K562 (cell line): ENCODE measurements around the gene CYB5R4. TPM values are rescaled to one million over a fixed set of nuclear protein-coding genes. Genes with fewer than 3 reads are reported as not detected.
A peak's percentile ranks its signal among the peaks of the same experiment; 100 is the strongest.

Experiments used
- ATAC-seq: fragments of 200-7000 bp; cut with Tn5 transposase; 3 replicates; pipeline ENCODE4 v1.9.1; 2020; ENCODE audit warnings: moderate library complexity
- BruUV-seq: library from RNA; stranded (reverse); fragments of 400-500 nt; replicated peaks from 2 replicates; lab custom pipeline; 2021; lab: Mats Ljungman, UMichigan
- CTCF ChIA-PET: fragments of 300-600 bp; formaldehyde crosslinking; extraction: SDS; loops from one replicate; lab custom pipeline; 2021; ENCODE audit warnings: low intra/inter-chr PET ratio; lab: Yijun Ruan, JAX
- POLR2A ChIA-PET: fragments of 300-600, 350-650 bp; sonication (Branson Sonifier 250); formaldehyde crosslinking; extraction: SDS; loops from one replicate; lab custom pipeline; 2021; ENCODE audit warnings: antibody characterized with exemption, inconsistent platforms; lab: Yijun Ruan, JAX
- DNase-seq, 4 experiments: peaks; one replicate each; pipeline versions ENCODE4 v3.0.0 to v3.0.0-alpha.2; 2011 to 2018; ENCODE audit warnings: low spot score in 3 of 4, mixed read lengths in 3 of 4; ENCODE audit errors: extremely low read depth in 1 of 4
- FAIRE-seq: peaks from 2 replicates; lab custom pipeline; 2011; peaks lifted over from hg19 to GRCh38; lab: Jason Lieb, UNC
- H2AFZ ChIP-seq: 2 replicates; pipeline ENCODE4 v1.6.0; 2011; ENCODE audit warnings: low read depth, low read length, control low read depth, inconsistent platforms
- H3K27ac ChIP-seq: fragments of 200-600 bp; 3 replicates; pipeline ENCODE4 v1.8.0; 2011; ENCODE audit warnings: low read depth, mild to moderate bottlenecking, control low read depth, inconsistent platforms, low read length, moderate library complexity, mixed read lengths; ENCODE audit errors: extremely low read depth
- H3K27me3 ChIP-seq, 2 experiments: fragments of 300-600 bp in 1 of 2; 2 replicates in 1 of 2; 3 replicates in 1 of 2; pipeline versions ENCODE4 v1.6.0 to v1.8.0; 2011; ENCODE audit warnings: inconsistent platforms in 2 of 2, low read length in 2 of 2, mild to moderate bottlenecking in 1 of 2, mixed read lengths in 1 of 2, moderate library complexity in 1 of 2; ENCODE audit not compliant: control insufficient read depth in 2 of 2, insufficient read depth in 2 of 2
- H3K36me3 ChIP-seq: fragments of 300-600 bp; 3 replicates; pipeline ENCODE4 v1.8.0; 2011; ENCODE audit warnings: mild to moderate bottlenecking, low read length, inconsistent platforms; ENCODE audit not compliant: control insufficient read depth, insufficient read depth
- H3K4me1 ChIP-seq, 2 experiments: fragments of 200-600 bp in 1 of 2; replicated peaks in 1 of 2; 2 replicates in 1 of 2; 3 replicates in 1 of 2; pipeline versions ENCODE4 v1.5.1 to v1.8.0; 2011; ENCODE audit warnings: inconsistent platforms in 2 of 2, low read length in 2 of 2, mild to moderate bottlenecking in 1 of 2, mixed read lengths in 1 of 2, moderate library complexity in 1 of 2; ENCODE audit not compliant: control insufficient read depth in 2 of 2, insufficient read depth in 2 of 2
- H3K4me2 ChIP-seq: 2 replicates; pipeline ENCODE4 v1.6.1; 2011; ENCODE audit warnings: low read length, control low read depth, inconsistent platforms, mixed read lengths; ENCODE audit not compliant: insufficient read depth
- H3K4me3 ChIP-seq: fragments of 200-600 bp; sonication (generic), shearing (Covaris generic); 2 replicates; pipeline ENCODE4 v1.5.1; 2016; ENCODE audit warnings: control low read depth, inconsistent platforms
- H3K79me2 ChIP-seq: fragments of 200-600 bp; 3 replicates; pipeline ENCODE4 v1.8.0; 2011; ENCODE audit warnings: low read length, inconsistent platforms; ENCODE audit not compliant: control insufficient read depth, insufficient read depth
- H3K9ac ChIP-seq, 2 experiments: 2 replicates each; pipeline versions ENCODE4 v1.6.0 to v1.6.1; 2011; ENCODE audit warnings: low read depth in 2 of 2, low read length in 2 of 2, control low read depth in 1 of 2, inconsistent platforms in 1 of 2, mild to moderate bottlenecking in 1 of 2, mixed read lengths in 1 of 2; ENCODE audit not compliant: insufficient read depth in 1 of 2
- H3K9me1 ChIP-seq: one replicate; pipeline ENCODE4 v1.6.0; 2011; ENCODE audit warnings: inconsistent platforms, mild to moderate bottlenecking, low read length, moderate library complexity; ENCODE audit not compliant: control insufficient read depth, insufficient read depth
- H3K9me3 ChIP-seq: replicated peaks from 2 replicates; pipeline ENCODE4 v1.5.1; 2011; ENCODE audit warnings: low read depth, low read length, inconsistent platforms; ENCODE audit not compliant: control insufficient read depth, insufficient read depth
- H4K20me1 ChIP-seq: replicated peaks from 2 replicates; pipeline ENCODE4 v1.6.1; 2011; ENCODE audit warnings: low read length, inconsistent platforms, mixed read lengths; ENCODE audit not compliant: control insufficient read depth, insufficient read depth
- CBX3 ChIP-seq, 2 experiments: IDR thresholded peaks; 1 replicate in 1 of 2; 2 replicates in 1 of 2; pipeline ENCODE4 v1.6.1; 2012; ENCODE audit warnings: inconsistent platforms in 2 of 2, low read length in 2 of 2, borderline replicate concordance in 1 of 2, control low read depth in 1 of 2
- ERF ChIP-seq: fragments of 450-650 bp; formaldehyde crosslinking; IDR thresholded peaks from 2 replicates; pipeline ENCODE4 v1.4.0; 2020; ENCODE audit warnings: mild to moderate bottlenecking, mixed read lengths
- MCM7 ChIP-seq, 2 experiments: fragments of 450-650 bp; IDR thresholded peaks; 2 replicates each; pipeline ENCODE4 v1.6.1; 2016 to 2018
- MEF2A ChIP-seq: IDR thresholded peaks from 2 replicates; pipeline ENCODE4 v1.6.1; 2011; ENCODE audit warnings: low read depth, mild to moderate bottlenecking, low read length, moderate library complexity; ENCODE audit not compliant: control insufficient read depth
- TRIM24 ChIP-seq, 2 experiments: fragments of 450-650 bp; IDR thresholded peaks; 2 replicates each; pipeline ENCODE4 v1.6.1; 2016
- TRIM28 ChIP-seq: fragments of 450-650 bp; IDR thresholded peaks from 2 replicates; pipeline ENCODE4 v1.6.1; 2017
- USF1 ChIP-seq: sonication (generic); formaldehyde crosslinking; IDR thresholded peaks from 2 replicates; pipeline ENCODE4 v1.9.0; 2022; ENCODE audit warnings: mild to moderate bottlenecking, missing genetic modification reagents
- ZNF444 ChIP-seq: fragments of 250-450 bp; sonication (Bioruptor Pico); IDR thresholded peaks from 2 replicates; pipeline ENCODE4 v1.4.0; 2020; ENCODE audit warnings: mild to moderate bottlenecking, moderate library complexity
- WGBS: fragments of 100-300 bp; shearing (Covaris generic); methylation state at CpG from one replicate; pipeline ENCODE4 v1.1.6; 2016; ENCODE audit warnings: low coverage, mixed read lengths; ENCODE audit not compliant: insufficient coverage; ENCODE audit errors: missing lambda C conversion rate; 5-methylcytosine and 5-hydroxymethylcytosine counted together
- in situ Hi-C: fragments of 300-500 bp; cut with MboI; formaldehyde crosslinking; loops from 4 replicates; pipeline ENCODE4 v1.15.0; 2018; ENCODE audit warnings: inconsistent platforms, mixed read lengths
- intact Hi-C: fragments of 100-400 bp; cut with micrococcal nuclease; formaldehyde crosslinking; loops from 2 replicates; pipeline ENCODE4 v1.14.2; 2022
- polyA plus RNA-seq, 8 experiments: library from polyadenylated mRNA; depleted of rRNA in 4 of 8; stranded (reverse) in 5 of 8; unstranded in 3 of 8; fragments of >200 nt; fragmentation: Nextera tagmentation in 2 of 8; fragmentation: Illumina TruSeq in 1 of 8; extraction: Ambion mirVana in 2 of 8; extraction: Trizol in 1 of 8; gene quantifications; 2 replicates each; pipeline versions ENCODE4 v1.2.1 to v1.2.3, GENCODE V29; 2011 to 2014; ENCODE audit warnings: inconsistent platforms in 1 of 8, missing spikeins in 1 of 8
- total RNA-seq, 7 experiments: library from RNA; depleted of rRNA in 6 of 7; stranded (reverse); fragments of >200 nt in 6 of 7; fragmentation: Illumina TruSeq in 2 of 7; extraction: Trizol in 2 of 7; gene quantifications; 2 replicates each; pipeline versions ENCODE4 v1.2.1 to v1.2.3, GENCODE V29; 2011 to 2021; ENCODE audit warnings: low replicate concordance in 1 of 7
- TF ChIP-seq, protein P1 (sequence below): sonication (generic); formaldehyde crosslinking; IDR thresholded peaks from 2 replicates; pipeline ENCODE4 v1.8.0; 2022; ENCODE audit warnings: mild to moderate bottlenecking, missing genetic modification reagents

CYB5R4 gene
- total and polyA plus RNA-seq, 9 of the 15 experiments (the other 6 are each of a cell fraction or from before 2014, with no cell fraction given): 5.9 to 23.1 (median 19.0) TPM

DNA sequence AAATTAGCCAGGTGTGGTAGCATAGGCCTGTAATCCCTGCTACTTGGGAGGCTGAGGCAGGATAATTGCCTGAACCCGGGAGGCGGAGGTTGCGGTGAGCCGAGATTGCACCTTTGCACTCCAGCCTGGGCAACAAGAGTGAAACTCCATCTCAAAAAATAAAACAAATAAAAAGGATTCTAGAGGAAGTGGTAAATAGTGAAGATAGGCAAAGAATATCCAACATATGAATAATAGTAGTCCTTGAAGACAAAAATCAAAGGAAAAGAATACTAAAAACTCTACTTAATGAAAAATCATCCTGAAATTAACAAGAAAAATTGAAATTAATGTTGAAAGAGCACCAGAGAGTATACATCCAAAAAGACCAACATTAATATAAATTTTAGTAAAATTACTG lies 107.0 kb downstream of the CYB5R4 start:
- no peak for FAIRE-seq

DNA sequence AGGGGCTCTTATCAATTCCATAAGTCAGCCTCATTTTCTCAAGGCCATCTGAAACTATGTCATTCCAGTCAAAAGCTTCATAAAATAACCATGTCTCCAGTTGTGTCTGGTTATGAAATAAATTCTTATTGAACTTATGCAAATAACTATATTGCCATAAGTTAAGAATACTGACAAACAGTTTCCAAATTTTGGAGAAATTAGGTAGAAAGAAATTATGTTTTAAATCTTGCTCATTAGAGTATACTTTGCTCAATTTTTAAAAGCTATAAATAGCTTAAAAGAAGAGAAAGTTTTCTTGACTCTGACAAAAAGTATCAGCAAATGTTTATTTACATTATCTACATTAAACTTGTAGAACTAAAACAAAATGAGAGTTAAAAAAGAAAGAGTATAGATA lies 111.1 kb downstream of the CYB5R4 start:
- no peak overlapping the region for H2AFZ ChIP-seq
- BruUV-seq: no TSS peak
- H4K20me1 ChIP-seq: no peaks in the 10 kb centered on the region
- DNase-seq: peak in 1 of 4 experiments; percentile 40
- intact Hi-C loops (loop anchor here (5.0 to 10.0 kb wide), 4 partner anchors 62 to 244 kb away; partner anchors contain the start of gene MRAP2), in situ Hi-C loops (no loop called here)
- CTCF ChIA-PET: no interaction called here
- no peak overlapping the region for H3K4me2 ChIP-seq
- peaks cover 2 to 27% of the 10 kb centered on the region in 2 experiments; a peak in 3 of 5 replicates for H3K4me1 ChIP-seq
- H3K79me2 ChIP-seq: no peaks in the 10 kb centered on the region
- no peak for FAIRE-seq
- TF ChIP-seq, protein P1, sequence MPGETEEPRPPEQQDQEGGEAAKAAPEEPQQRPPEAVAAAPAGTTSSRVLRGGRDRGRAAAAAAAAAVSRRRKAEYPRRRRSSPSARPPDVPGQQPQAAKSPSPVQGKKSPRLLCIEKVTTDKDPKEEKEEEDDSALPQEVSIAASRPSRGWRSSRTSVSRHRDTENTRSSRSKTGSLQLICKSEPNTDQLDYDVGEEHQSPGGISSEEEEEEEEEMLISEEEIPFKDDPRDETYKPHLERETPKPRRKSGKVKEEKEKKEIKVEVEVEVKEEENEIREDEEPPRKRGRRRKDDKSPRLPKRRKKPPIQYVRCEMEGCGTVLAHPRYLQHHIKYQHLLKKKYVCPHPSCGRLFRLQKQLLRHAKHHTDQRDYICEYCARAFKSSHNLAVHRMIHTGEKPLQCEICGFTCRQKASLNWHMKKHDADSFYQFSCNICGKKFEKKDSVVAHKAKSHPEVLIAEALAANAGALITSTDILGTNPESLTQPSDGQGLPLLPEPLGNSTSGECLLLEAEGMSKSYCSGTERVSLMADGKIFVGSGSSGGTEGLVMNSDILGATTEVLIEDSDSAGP (CRISPR knock-in tag): no peak
- no peak for TF ChIP-seq MCM7 (IDR thresholded peaks at IDR 0.05)
- no peak for TF ChIP-seq USF1 (CRISPR knock-in tag)
- TF ChIP-seq MEF2A: peak; percentile 73; the same call in 1 of the 2 replicates
- peak in 1 of 2 experiments; percentile 72; a peak in 2 of 3 replicates for TF ChIP-seq CBX3 (IDR thresholded peaks at IDR 0.05; ENCODE audit: borderline replicate concordance in 1 of 2, low read length in 2 of 2)
- TF ChIP-seq TRIM24 (IDR thresholded peaks at IDR 0.05): peak in 1 of 2 experiments; percentile 13; a peak in 1 of 4 replicates
- no peak for TF ChIP-seq ERF (CRISPR knock-in tag)
- H3K27me3 ChIP-seq: no peaks in the 10 kb centered on the region
- H3K9me1 ChIP-seq: no peaks in the 10 kb centered on the region
- no peak overlapping the region for H3K27ac ChIP-seq
- H3K4me3 ChIP-seq: no peak overlapping the region
- no peak overlapping the region for H3K9ac ChIP-seq
- POLR2A ChIA-PET: interaction anchor here (0.6 kb wide), 1 partner anchor 1742 kb away, joined by 3 read pairs; no protein-coding TSS in a partner anchor
- 0 out of 3 replicates have a peak, but pooled peaks cover 2% of the 10 kb centered on the region for H3K36me3 ChIP-seq
- no peak for ATAC-seq
- peaks cover 6% of the 10 kb centered on the region; the same call in 1 of the 2 replicates for H3K9me3 ChIP-seq

More for the DNA sequence above, 107.0 kb downstream of the CYB5R4 start:
- in situ Hi-C loops: no loop called here
- Histone ChIP-seq H3K4me1 (peaks cover 0 to 2% of the 10 kb centered on the region in 2 experiments; a peak in 2 of 5 replicates), H3K4me2 (no peak overlapping the region), H3K27me3 (no peaks in the 10 kb centered on the region), H3K36me3 (peaks cover 12% of the 10 kb centered on the region), H3K9me3 (peaks cover 16% of the 10 kb centered on the region), H3K9me1 (no peaks in the 10 kb centered on the region), H3K27ac (no peak overlapping the region), H4K20me1 (no peaks in the 10 kb centered on the region), H3K4me3 (no peak overlapping the region), H3K9ac (no peak overlapping the region), H3K79me2 (no peaks in the 10 kb centered on the region), H2AFZ (no peak overlapping the region)
- TF ChIP-seq TRIM28 (peak; percentile 52; the same call in 1 of the 2 replicates), ZNF444 (CRISPR knock-in tag) (no peak)
- ChIA-PET POLR2A (no interaction called here), CTCF (no interaction called here)
- DNase-seq (no peak), ATAC-seq (no peak)
- WGBS: 98% methylated on average over 4 of the region's 4 CpGs
- BruUV-seq: no TSS peak
- intact Hi-C loops: no loop called here
